CD4-positive, alpha-beta T cell treated with Interleukin-4 for 1 hour (primary cell): ENCODE results near the gene HDGF.
A peak's percentile ranks its signal among the peaks of the same experiment; 100 is the strongest.

ENCODE experiments used
- DNase-seq, 2 donors: peaks; one replicate each; pipeline ENCODE4 v3.0.0-alpha.2; 2020 to 2022

Gene HDGF

GRCh38 chr1:156745881-156746280, 5.6 kb downstream of the HDGF start:
- DNase-seq, result no peak

GRCh38 chr1:156744786-156745419, 6.6 kb downstream of the HDGF start:
- no peak for DNase-seq

GRCh38 chr1:156744344-156744743, 7.1 kb downstream of the HDGF start:
- DNase-seq, result no peak

GRCh38 chr1:156743367-156744302, 7.8 kb downstream of the HDGF start:
- DNase-seq, result no peak

- no peak for DNase-seq
Observed at GRCh38 chr1:156742801-156743200, 8.7 kb downstream of the HDGF start.

GRCh38 chr1:156742017-156742416, 9.5 kb downstream of the HDGF start:
- no peak for DNase-seq

- DNase-seq, result no peak
Observed at GRCh38 chr1:156741481-156741983, 9.9 kb downstream of the HDGF start.

GRCh38 chr1:156740741-156741480, 10.6 kb downstream of the HDGF start, which contains the start of gene MRPL24:
TSS of gene MRPL24 (minus strand) at chr1:156741088. CDS start at chr1:156738704, 2,384 bp downstream.
- DNase-seq, result peak; percentile 99 to 100

GRCh38 chr1:156740237-156740740, 11.2 kb downstream of the HDGF start:
- DNase-seq, result no peak

- no peak for DNase-seq
Observed at GRCh38 chr1:156738916-156739315, 12.6 kb downstream of the HDGF start.

GRCh38 chr1:156738407-156738806, 13.1 kb downstream of the HDGF start:
- no peak for DNase-seq

GRCh38 chr1:156733989-156734584, 17.4 kb downstream of the HDGF start:
- no peak for DNase-seq

GRCh38 chr1:156728599-156729462, 22.6 kb downstream of the HDGF start, which contains the start of gene ISG20L2:
TSS of gene ISG20L2 (minus strand) at chr1:156728766. CDS start at chr1:156727652, 1,114 bp downstream.
- peak; percentile 97 to 98 for DNase-seq

GRCh38 chr1:156727926-156728598, 23.4 kb downstream of the HDGF start, which contains the start of gene METTL25B:
TSS of gene METTL25B (plus strand) at chr1:156728469. CDS start at chr1:156729105, 636 bp downstream.
- peak in 1 of 2 donors; percentile 26 for DNase-seq

- no peak for DNase-seq
Observed at GRCh38 chr1:156727492-156727891, 24.0 kb downstream of the HDGF start.

- peak; percentile 46 to 62 for DNase-seq
Observed at GRCh38 chr1:156726549-156727226, 24.8 kb downstream of the HDGF start.

GRCh38 chr1:156725683-156726280, 25.7 kb downstream of the HDGF start:
- peak; percentile 82 to 84 for DNase-seq

GRCh38 chr1:156721535-156721934, 29.9 kb downstream of the HDGF start:
- DNase-seq, result no peak

- no peak for DNase-seq
Observed at GRCh38 chr1:156721131-156721530, 30.3 kb downstream of the HDGF start.
